Activated naive CD4-positive, alpha-beta T cell treated with anti-CD3 and anti-CD28 coated beads for 36 hours (primary cell): ENCODE measurements around the gene SND1. TPM values are rescaled to one million over a fixed set of nuclear protein-coding genes. Genes with fewer than 3 reads are reported as not detected.
"Not testable (repeated sequence)": the region's sequence is repeated elsewhere in the genome, so short reads cannot be mapped to it uniquely, and the experiment has no call there.

ENCODE experiments used
- CTCF ChIA-PET: fragments of 350-600 bp; sonication (Branson Sonifier 250); formaldehyde crosslinking; loops from one replicate; lab custom pipeline; 2021; ENCODE audit warnings: antibody characterized with exemption; lab: Charles Lee
- DNase-seq: peaks from one replicate; pipeline ENCODE4 v3.0.0-alpha.2; 2020
- H3K27ac Mint-ChIP-seq: one replicate; pipeline ENCODE4 v1.8.0; 2021; ENCODE audit warnings: mild to moderate bottlenecking, mixed read lengths
- H3K27me3 Mint-ChIP-seq: one replicate; pipeline ENCODE4 v1.8.0; 2021; ENCODE audit warnings: low read depth, mixed read lengths
- H3K36me3 Mint-ChIP-seq: one replicate; pipeline ENCODE4 v1.8.0; 2021; ENCODE audit warnings: low read depth, mixed read lengths
- H3K4me1 Mint-ChIP-seq: one replicate; pipeline ENCODE4 v1.8.0; 2021; ENCODE audit warnings: low read depth, mixed read lengths
- H3K4me3 Mint-ChIP-seq: one replicate; pipeline ENCODE4 v1.8.0; 2021; ENCODE audit warnings: mild to moderate bottlenecking, moderate library complexity, mixed read lengths
- H3K9me3 Mint-ChIP-seq: one replicate; pipeline ENCODE4 v1.8.0; 2021; ENCODE audit warnings: mixed read lengths
- intact Hi-C: fragments of 100-400 bp; cut with micrococcal nuclease; formaldehyde crosslinking; loops from one replicate; pipeline ENCODE4 v1.15.1; 2023
- total RNA-seq, 2 experiments: library from RNA; stranded (reverse); gene quantifications; one replicate each; pipeline ENCODE4 v1.2.3, GENCODE V29; 2021

The SND1 gene
- total RNA-seq, 2 experiments from 2014 or later, result 184 to 211 TPM

- intact Hi-C loops, result no loop called here
- Mint-ChIP-seq H3K4me1 (no peaks in the 10 kb centered on the region), H3K9me3 (no peaks in the 10 kb centered on the region), H3K4me3 (no peak overlapping the region), H3K27ac (no peak overlapping the region), H3K27me3 (no peaks in the 10 kb centered on the region), H3K36me3 (peaks cover 10% of the 10 kb centered on the region)
- DNase-seq, result no peak
- CTCF ChIA-PET, result interaction anchor here (1.1 kb wide), 1 partner anchor 157 kb away, joined by 3 read pairs; no protein-coding TSS in a partner anchor
Measured at GRCh38 chr7:127949769-127950222, 297.8 kb downstream of the SND1 start.

- Mint-ChIP-seq H3K27me3 (no peaks in the 10 kb centered on the region), H3K36me3 (peaks cover 10% of the 10 kb centered on the region)
Measured at GRCh38 chr7:127950233-127950935, 298.4 kb downstream of the SND1 start.

GRCh38 chr7:127953423-127954356, 301.7 kb downstream of the SND1 start:
- H3K36me3 Mint-ChIP-seq, result peaks cover 7% of the 10 kb centered on the region
- no peaks in the 10 kb centered on the region for H3K4me1 Mint-ChIP-seq
- no peak overlapping the region for H3K4me3 Mint-ChIP-seq
- no peaks in the 10 kb centered on the region for H3K9me3 Mint-ChIP-seq
- no peak for DNase-seq
- intact Hi-C loops, result no loop called here
- H3K27ac Mint-ChIP-seq, result no peak overlapping the region
- no peaks in the 10 kb centered on the region for H3K27me3 Mint-ChIP-seq
- CTCF ChIA-PET, result no interaction called here

More at GRCh38 chr7:127950233-127950935, 298.4 kb downstream of the SND1 start:
- Mint-ChIP-seq H3K9me3 (no peaks in the 10 kb centered on the region), H3K4me3 (no peak overlapping the region), H3K27ac (no peak overlapping the region), H3K4me1 (no peaks in the 10 kb centered on the region)
- DNase-seq, result no peak
- intact Hi-C loops, result no loop called here
- CTCF ChIA-PET, result no interaction called here

GRCh38 chr7:127954357-127954748, 302.4 kb downstream of the SND1 start:
- intact Hi-C loops, result no loop called here
- peaks cover 1% of the 10 kb centered on the region for H3K4me1 Mint-ChIP-seq
- H3K4me3 Mint-ChIP-seq, result no peak overlapping the region
- CTCF ChIA-PET, result no interaction called here
- peaks cover 9% of the 10 kb centered on the region for H3K36me3 Mint-ChIP-seq
- no peak for DNase-seq
- H3K27ac Mint-ChIP-seq, result no peak overlapping the region
- no peaks in the 10 kb centered on the region for H3K9me3 Mint-ChIP-seq
- no peaks in the 10 kb centered on the region for H3K27me3 Mint-ChIP-seq

- Mint-ChIP-seq H3K27me3 (no peaks in the 10 kb centered on the region), H3K9me3 (no peaks in the 10 kb centered on the region), H3K36me3 (peaks cover 14% of the 10 kb centered on the region), H3K4me1 (peaks cover 7% of the 10 kb centered on the region), H3K27ac (no peak overlapping the region), H3K4me3 (no peak overlapping the region)
- CTCF ChIA-PET, result interaction anchor here (0.6 kb wide), 1 partner anchor 519 kb away, joined by 9 read pairs; no protein-coding TSS in a partner anchor
- intact Hi-C loops, result no loop called here
- DNase-seq, result no peak
Measured at GRCh38 chr7:127955051-127955531, 303.1 kb downstream of the SND1 start.

- intact Hi-C loops, result no loop called here
- H3K36me3 Mint-ChIP-seq, result peaks cover 38% of the 10 kb centered on the region
- CTCF ChIA-PET, result interaction anchor here (0.6 kb wide), 1 partner anchor 252 kb away, joined by 3 read pairs; no protein-coding TSS in a partner anchor
- no peak for DNase-seq
- no peak overlapping the region for H3K4me3 Mint-ChIP-seq
- peaks cover 7% of the 10 kb centered on the region for H3K4me1 Mint-ChIP-seq
- H3K27me3 Mint-ChIP-seq, result no peaks in the 10 kb centered on the region
- H3K27ac Mint-ChIP-seq, result no peak overlapping the region
- H3K9me3 Mint-ChIP-seq, result peaks cover under 1% of the 10 kb centered on the region
Measured at GRCh38 chr7:127957886-127958285, 305.9 kb downstream of the SND1 start.

- Mint-ChIP-seq H3K36me3 (peaks cover 33% of the 10 kb centered on the region), H3K27ac (no peak overlapping the region), H3K27me3 (no peaks in the 10 kb centered on the region), H3K4me1 (peaks cover 7% of the 10 kb centered on the region), H3K9me3 (peaks cover 2% of the 10 kb centered on the region), H3K4me3 (no peak overlapping the region)
- CTCF ChIA-PET, result no interaction called here
- no peak for DNase-seq
- intact Hi-C loops, result no loop called here
Measured at GRCh38 chr7:127959770-127960169, 307.8 kb downstream of the SND1 start.

GRCh38 chr7:127961786-127962453, 309.9 kb downstream of the SND1 start:
- Mint-ChIP-seq H3K27me3 (no peaks in the 10 kb centered on the region), H3K9me3 (peaks cover 2% of the 10 kb centered on the region), H3K27ac (no peak overlapping the region), H3K4me1 (peaks cover 7% of the 10 kb centered on the region), H3K4me3 (no peak overlapping the region), H3K36me3 (peaks cover 36% of the 10 kb centered on the region)
- DNase-seq, result no peak
- intact Hi-C loops, result no loop called here
- CTCF ChIA-PET, result interaction anchor here (0.9 kb wide), 1 partner anchor 247 kb away, joined by 3 read pairs; no protein-coding TSS in a partner anchor

- peaks cover 2% of the 10 kb centered on the region for H3K9me3 Mint-ChIP-seq
- CTCF ChIA-PET, result no interaction called here
- intact Hi-C loops, result no loop called here
- peaks cover 37% of the 10 kb centered on the region for H3K36me3 Mint-ChIP-seq
- no peak overlapping the region for H3K27ac Mint-ChIP-seq
- no peak for DNase-seq
- H3K4me1 Mint-ChIP-seq, result peaks cover 7% of the 10 kb centered on the region
- no peaks in the 10 kb centered on the region for H3K27me3 Mint-ChIP-seq
- H3K4me3 Mint-ChIP-seq, result no peak overlapping the region
Measured at GRCh38 chr7:127962589-127963361, 310.8 kb downstream of the SND1 start.

GRCh38 chr7:127963850-127964249, 311.9 kb downstream of the SND1 start:
- CTCF ChIA-PET, H3K4me3 Mint-ChIP-seq, DNase-seq, H3K27me3 Mint-ChIP-seq, H3K9me3 Mint-ChIP-seq, H3K4me1 Mint-ChIP-seq, H3K27ac Mint-ChIP-seq, intact Hi-C loops: not testable (repeated sequence)
- H3K36me3 Mint-ChIP-seq, result peaks cover 37% of the 10 kb centered on the region

GRCh38 chr7:127967281-127967680, 315.3 kb downstream of the SND1 start:
- no peak for DNase-seq
- H3K27me3 Mint-ChIP-seq, result no peaks in the 10 kb centered on the region
- peaks cover 15% of the 10 kb centered on the region for H3K36me3 Mint-ChIP-seq
- no peak overlapping the region for H3K27ac Mint-ChIP-seq
- intact Hi-C loops, result no loop called here
- CTCF ChIA-PET, result no interaction called here
- no peak overlapping the region for H3K4me3 Mint-ChIP-seq
- no peaks in the 10 kb centered on the region for H3K4me1 Mint-ChIP-seq
- peaks cover 2% of the 10 kb centered on the region for H3K9me3 Mint-ChIP-seq
